NCI-H524 (cell line): Measurements from ENCODE around the gene ARSI.

Experiments used
- DNase-seq, 2 experiments: peaks; one replicate each; lab custom pipeline; 2025; lab: John Stamatoyannopoulos, UW

Gene ARSI

DNA sequence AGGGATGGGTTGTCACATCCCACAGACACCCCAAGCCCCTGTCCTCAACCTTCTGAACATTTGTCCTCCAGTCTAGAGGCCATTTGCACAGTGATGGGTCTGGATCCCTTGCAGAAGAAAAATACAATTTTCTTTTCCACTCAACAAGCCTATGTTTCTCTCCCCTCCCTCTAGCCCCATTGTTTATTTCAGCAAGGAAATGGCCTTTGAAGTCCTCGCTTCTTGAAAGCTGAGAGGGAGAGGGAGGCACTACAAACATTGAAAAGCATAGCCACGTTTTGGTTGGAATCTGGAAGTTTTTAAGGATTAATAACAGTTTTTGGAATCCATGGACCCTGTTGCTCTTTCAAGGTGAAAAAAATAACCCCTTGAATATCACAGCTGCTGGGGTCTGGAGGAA, 24.0 kb upstream of the ARSI start:
- DNase-seq: no peak

DNA sequence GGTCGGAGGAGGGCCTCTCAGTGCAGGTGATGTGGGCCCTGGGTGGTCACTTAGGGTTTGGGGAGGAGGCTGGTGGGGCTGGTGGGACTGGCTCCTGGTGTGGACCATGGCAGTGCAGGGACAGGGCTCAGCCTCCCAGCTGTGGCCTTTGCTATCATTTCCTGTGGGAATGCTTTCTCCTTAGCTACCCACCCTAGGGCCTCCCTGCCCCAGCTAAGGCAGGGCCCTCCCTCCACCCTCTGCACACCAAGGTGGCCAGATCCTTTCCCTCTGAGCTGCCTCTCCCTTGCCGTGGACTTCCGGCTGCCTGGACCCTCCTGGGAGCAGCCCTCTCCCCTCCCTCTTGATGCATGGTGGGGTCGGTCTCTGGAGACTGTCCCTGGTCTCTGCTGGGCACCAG, 22.7 kb upstream of the ARSI start:
- no peak for DNase-seq

DNA sequence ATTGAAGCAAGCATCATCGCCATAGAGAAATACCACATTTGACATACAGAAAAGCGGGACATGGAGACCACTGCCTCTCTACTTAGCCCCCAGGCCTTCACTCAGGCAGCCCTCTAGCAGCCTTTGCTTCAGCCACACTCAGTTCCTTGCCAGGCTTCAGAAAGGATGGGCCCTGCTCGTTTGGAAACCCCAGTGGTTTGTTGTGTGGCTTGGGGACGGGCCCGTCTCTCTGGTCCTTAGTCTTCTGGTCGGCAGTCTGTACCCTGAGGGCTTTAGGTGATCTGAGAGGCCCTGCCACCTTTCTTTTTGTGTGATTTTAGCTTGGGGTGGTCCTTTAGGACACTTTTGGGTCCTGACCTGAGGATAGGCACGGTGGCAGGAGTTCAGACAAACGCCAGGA, 21.1 kb upstream of the ARSI start:
- DNase-seq: no peak

GRCh38 chr5:150323092-150323491, 20.4 kb upstream of the ARSI start:
- no peak for DNase-seq

DNA sequence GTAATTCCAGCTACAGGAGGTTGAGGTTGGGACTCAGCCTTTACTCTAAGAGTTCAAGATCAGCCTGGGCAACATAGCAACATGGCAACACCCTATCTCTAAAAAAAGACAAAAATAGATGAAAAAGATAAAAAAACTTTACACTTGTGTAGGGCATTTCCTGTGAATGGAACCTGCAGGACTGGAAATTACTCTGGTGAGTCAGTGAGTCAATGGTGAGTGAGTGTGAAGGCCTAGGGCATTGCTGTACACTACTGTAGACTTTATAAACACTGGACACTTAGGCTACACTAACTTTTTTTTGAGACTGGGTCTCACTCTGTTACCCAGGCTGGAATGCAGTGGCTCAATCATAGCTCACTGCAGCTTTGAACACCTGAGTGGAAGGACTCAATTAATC, 19.5 kb upstream of the ARSI start:
- no peak for DNase-seq

DNA sequence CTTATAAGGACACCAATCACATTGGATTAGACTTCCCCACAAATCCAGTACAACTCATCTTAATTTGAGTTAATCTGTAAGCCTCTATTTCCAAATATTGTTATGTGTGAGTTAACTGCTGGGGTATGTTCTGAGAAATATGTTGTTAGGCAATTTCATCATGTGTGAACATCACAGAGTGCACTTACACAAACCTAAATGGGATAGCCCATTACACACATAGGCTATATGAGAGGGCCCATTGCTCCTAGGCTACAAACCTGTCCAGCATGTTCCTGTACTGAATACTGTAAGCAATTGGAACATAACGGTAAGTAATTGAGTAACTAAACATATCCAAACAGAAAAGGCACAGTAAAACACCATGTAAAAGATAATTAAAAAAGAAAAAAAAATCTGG, 19.1 kb upstream of the ARSI start:
- DNase-seq: no peak

GRCh38 chr5:150321211-150321610, 18.5 kb upstream of the ARSI start:
- DNase-seq: no peak

DNA sequence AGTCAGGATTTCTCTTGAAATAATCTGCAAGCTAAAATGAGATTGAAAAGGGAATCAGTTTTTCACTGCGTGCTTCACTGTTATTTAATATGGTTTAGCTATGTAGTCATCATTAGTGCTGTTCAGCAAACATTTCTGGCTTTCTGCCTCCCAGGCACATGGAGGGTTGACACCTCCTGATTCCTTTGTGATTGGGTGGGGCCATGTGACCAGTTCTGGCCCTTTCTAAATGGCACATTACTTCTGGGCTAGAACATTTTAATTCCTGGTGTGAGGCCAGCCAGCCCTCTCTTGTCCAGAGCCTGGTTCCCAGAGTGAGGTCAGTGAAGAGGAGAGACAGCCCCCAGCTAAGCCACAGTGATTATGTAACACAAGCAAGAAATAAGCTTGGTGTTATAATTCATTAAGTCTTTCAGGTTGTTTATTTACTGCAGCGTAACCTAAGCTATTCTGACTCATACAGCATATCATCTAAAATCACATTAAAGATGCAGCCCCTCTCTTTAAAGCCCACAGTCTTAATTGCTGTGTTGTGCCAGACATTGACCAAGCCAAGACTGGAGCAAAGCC, 17.4 kb upstream of the ARSI start:
- no peak for DNase-seq

- DNase-seq: no peak
These were observed 16.7 kb upstream of the ARSI start for GRCh38 chr5:150319484-150319790.

DNA sequence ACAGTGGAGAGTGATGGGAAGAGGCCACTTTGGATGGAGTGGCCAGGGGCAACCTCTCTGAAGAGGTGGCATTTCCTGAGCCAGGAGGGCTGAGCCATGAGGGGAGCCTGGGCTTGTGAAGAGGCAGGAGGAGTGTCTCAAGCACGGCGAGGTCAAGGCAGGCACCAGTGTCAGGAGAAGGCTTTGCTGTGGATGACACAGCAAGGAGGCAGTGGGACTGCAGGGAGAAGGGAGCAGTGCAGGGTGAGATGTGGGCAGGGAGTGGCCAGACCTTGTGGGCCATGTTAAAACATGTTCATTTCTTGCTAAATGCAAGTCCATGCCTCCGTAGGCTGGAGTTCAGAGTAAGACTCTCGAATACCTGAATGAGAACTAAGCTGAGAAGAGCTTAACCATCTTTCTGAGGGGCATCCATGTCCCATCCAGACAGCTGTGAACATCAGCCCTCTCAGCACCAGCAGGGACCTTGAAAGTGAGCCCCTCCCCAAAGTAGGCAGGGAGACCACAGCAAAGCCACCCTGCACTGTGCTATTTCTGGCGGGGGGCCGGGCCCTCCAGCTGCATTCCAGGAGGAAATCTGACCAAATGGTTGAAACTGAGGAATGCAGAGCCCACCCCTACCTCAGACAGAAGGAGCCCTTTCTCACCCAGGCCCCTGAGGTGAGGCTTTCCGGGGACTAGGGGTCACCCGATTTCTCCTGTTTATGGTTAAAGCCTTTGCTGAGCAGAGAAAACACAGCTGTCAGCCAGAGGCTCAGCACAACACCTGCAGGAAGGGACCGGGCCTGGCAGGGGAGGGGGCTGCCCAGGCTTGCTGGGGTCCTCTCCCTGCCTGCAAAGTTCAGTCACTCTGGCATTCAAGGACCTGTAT, 16.1 kb upstream of the ARSI start:
- DNase-seq: no peak

DNA sequence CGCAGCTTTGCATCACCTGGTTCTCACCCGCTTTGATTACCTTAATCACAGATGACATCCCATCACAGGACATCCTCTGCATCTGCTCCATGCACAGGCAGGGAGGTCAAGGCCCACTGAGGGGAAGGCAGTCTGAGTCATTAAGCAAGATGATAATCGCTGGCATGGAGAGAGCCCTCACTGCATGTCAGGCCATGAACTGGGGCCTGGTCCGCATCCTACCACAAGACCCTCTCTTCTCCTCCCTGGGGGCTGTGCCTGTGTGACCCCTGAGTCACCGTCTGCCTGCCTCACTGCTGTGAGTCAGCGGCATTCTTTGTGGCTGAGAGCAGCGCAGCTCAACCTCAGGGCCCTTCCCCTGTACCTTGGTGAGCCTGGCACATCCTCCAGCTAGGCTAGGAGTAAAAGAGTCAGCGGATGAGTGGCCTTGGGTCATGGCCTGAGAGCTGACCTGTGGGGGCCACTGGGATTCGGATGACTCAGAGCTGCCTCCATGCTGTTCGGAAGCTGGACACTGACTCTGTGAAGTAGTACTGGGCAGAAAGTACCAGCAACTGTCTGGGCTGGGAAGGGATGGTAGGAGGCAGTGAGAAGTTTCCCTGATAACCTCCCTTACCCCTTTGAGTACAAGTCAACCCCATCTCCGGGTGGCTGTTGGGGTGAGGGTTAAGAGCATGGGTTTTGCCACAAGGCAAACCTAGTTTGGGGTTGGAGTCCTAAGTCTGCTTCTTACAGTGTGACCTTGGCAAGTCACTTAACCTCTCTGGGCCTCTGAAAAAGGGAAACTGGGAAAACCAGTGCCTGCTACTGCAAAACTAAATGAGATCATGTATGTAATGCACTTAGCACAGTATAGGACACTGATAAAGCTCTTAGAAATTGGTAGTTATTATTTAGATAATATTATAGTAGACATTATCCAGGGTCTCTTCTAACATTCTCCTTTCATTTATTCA, 14.6 kb upstream of the ARSI start:
- no peak for DNase-seq

- no peak for DNase-seq
These were observed 13.6 kb upstream of the ARSI start for GRCh38 chr5:150316320-150316719.

- DNase-seq: no peak
These were observed 12.5 kb upstream of the ARSI start for GRCh38 chr5:150315245-150315644.

- DNase-seq: no peak
These were observed 11.4 kb upstream of the ARSI start for GRCh38 chr5:150313921-150314716.

- no peak for DNase-seq
These were observed 10.8 kb upstream of the ARSI start for GRCh38 chr5:150313501-150313900.

- no peak for DNase-seq
These were observed 9.8 kb upstream of the ARSI start for GRCh38 chr5:150312518-150312917.

DNA sequence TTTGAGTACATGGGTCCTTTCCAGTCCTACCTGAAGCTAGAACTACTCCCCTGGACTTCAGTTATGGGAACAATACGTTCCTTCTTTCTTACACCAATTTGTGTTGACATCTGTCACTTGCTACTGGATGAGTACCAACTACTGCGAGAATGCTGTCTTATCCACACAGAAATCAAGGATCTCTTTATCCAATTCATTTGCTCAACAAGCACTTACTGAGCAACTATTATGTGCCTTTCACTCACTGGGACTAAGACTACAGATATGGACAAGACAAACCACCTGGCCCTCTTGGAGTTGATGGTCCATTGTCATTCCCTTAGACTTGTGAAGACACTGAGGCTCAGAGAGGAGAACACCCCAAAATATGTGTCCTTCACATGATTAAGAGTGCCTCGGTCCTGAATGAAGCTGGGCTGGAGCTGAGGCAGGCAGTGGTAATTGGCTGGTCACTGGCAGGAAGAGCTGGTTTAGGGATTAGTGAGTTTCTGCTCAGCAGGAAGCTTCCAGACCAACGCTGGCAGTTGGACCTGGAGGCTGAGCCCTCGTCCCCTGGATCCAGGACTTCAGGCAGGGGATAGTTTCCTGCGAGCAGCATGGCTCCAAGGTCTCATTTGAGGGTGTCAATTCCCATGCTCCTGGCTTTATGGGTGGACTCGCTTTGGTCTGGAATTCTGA, 8.4 kb upstream of the ARSI start:
- DNase-seq: no peak

- no peak for DNase-seq
These were observed 7.5 kb upstream of the ARSI start for GRCh38 chr5:150310246-150310645.

DNA sequence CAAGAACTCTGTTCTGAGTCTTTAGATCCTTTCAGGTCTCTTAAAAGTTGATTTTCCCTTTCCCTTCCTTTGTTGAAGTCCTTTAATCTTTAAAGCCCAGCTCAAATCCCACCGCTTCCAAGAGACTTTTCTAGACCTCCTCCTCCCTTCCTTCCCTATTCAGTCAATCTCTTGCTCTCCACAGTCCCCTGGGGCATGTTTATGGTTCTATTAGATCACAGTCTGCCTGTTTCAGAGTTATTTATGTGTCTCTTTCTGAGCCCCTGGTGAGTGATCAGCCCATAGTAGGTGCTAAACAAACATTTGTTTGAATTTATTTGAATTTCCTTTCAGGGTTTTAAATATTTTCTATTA, 7.2 kb upstream of the ARSI start:
- DNase-seq: no peak

DNA sequence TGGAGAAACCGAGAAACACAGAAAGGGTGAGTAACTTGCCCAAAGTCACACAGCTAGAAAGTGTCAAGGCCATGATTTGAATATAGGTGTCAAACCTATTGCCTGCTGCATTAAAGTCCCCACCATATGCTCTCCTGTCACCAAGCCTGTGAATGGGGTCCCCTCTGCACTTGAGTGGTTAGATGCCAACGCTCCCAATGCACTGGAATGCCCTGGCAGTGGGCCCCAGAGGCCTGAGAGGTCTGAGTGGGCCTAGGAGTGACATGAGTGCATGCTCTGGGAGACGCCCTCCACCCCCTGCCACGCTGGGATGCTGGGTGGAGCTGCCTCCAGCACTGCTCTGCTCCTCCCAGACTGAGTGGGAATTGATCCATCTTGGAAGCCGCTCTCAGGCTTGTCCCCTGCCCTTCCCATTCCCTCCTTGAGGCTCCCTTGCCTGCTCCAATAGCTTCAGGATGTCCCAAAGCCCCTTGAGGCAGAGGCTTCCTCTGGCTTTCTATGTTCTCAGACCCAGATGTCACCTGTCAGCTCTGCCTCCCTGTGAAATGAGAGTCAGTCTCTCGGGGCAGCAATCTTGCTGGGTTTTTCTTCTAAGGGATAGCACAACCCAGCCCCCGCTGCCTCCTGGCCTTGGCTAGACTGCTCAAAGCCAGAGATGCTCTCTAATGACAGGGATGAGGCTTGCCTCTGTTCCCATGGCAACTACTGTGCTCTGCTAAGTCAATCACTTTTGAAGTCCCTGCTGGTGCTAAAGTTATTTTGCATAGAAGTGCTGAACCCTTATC, 6.6 kb upstream of the ARSI start:
- peak; percentile 48 to 75 for DNase-seq
